Measurements from ENCODE around the gene TBCE.

TBCE gene

DNA sequence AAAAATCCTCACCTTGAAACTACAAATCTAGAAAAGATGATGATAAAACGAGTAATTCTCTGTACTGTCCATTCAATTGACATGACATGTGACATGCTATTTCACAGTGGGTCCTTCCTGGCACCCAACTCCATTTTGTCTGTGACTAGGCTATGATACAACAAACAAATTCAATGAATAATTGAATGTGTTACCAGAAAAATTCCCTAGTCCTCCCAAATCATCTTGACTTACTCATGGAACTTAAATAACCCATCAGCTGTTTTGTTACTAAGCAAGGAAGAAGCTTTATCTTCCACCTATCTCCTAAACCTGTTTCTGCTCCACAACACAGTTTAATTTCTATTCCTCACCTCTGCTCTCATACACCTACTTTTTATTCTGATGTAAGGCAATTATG lies 106.6 kb downstream of the TBCE start:
- Histone ChIP-seq H3K4me3 (ENCODE audit: low read depth in 1 of 2, low read length in 1 of 2) (no peak overlapping the region), H3K27ac (no peak overlapping the region), H3K27me3 (no peaks in the 10 kb centered on the region), H3K36me3 (no peaks in the 10 kb centered on the region), H3K9me3 (no peaks in the 10 kb centered on the region), H3K4me1 (ENCODE audit: control insufficient read depth in 1 of 2, insufficient read depth in 1 of 2, low read depth in 1 of 2, low read length in 1 of 2) (no peaks in the 10 kb centered on the region)
- TF ChIP-seq, protein P1, sequence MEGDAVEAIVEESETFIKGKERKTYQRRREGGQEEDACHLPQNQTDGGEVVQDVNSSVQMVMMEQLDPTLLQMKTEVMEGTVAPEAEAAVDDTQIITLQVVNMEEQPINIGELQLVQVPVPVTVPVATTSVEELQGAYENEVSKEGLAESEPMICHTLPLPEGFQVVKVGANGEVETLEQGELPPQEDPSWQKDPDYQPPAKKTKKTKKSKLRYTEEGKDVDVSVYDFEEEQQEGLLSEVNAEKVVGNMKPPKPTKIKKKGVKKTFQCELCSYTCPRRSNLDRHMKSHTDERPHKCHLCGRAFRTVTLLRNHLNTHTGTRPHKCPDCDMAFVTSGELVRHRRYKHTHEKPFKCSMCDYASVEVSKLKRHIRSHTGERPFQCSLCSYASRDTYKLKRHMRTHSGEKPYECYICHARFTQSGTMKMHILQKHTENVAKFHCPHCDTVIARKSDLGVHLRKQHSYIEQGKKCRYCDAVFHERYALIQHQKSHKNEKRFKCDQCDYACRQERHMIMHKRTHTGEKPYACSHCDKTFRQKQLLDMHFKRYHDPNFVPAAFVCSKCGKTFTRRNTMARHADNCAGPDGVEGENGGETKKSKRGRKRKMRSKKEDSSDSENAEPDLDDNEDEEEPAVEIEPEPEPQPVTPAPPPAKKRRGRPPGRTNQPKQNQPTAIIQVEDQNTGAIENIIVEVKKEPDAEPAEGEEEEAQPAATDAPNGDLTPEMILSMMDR (IDR thresholded peaks at IDR 0.05): no peak

DNA sequence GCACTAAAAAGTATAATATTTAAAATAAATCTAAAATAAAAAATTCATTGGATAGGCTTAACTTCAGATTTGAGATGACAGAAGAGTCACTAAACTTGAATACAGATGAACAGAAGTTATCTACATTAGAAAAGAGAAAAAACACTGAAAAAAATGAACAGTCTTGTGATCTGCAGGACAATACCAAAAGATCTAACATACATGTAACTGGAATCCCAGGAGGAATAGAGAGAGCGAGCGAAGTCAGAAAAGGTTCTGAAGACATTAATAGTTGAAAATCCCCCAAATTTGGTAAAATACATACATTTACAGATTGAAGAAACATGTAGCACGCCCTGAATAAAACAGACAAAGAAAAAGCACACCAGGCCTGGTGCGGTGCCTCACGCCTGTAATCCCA lies 115.9 kb downstream of the TBCE start:
- Histone ChIP-seq H3K27ac (no peak overlapping the region), H3K27me3 (no peaks in the 10 kb centered on the region), H3K4me3 (ENCODE audit: low read depth in 1 of 2, low read length in 1 of 2) (no peak overlapping the region), H3K4me1 (ENCODE audit: control insufficient read depth in 1 of 2, insufficient read depth in 1 of 2, low read depth in 1 of 2, low read length in 1 of 2) (no peaks in the 10 kb centered on the region), H3K36me3 (no peaks in the 10 kb centered on the region), H3K9me3 (no peaks in the 10 kb centered on the region)
- TF ChIP-seq, protein P1 (IDR thresholded peaks at IDR 0.05): no peak

DNA sequence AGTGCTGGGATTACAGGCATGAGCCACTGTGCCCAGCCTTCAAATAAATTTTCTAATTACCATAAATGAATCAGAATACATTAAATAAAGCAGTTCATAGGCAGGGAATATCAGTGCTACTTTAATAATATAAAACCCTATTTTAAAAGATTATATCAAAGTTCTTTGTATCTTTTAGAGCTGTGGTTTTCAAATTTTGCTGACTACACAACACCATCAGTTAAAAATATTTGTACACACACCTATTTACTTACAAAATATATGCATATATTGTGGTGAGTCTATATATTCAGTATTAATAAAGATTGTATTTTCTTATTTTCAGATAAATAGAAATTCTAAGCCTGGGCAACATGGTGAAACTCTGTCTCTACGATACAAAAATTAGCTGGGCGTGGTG lies 118.3 kb downstream of the TBCE start:
- H3K36me3 ChIP-seq: no peaks in the 10 kb centered on the region
- TF ChIP-seq, protein P1 (IDR thresholded peaks at IDR 0.05): no peak
- no peaks in the 10 kb centered on the region for H3K9me3 ChIP-seq

DNA sequence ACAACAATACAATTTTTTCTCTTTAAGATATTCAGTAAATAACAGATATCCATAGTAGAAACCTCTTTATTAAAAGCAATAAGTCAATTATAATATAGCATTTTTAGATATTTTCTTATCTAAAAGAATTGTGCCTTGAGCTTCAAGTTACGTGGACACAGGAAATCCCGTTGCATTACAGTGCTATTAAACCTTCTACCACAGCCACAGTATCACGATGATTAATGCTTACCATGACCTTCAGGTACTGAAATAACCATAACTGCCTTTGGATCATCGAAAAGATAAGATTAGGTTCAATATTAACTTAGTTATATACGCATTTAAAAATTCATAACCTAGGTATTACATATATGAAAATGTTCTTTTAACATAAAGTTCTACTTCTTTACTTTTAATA lies 119.1 kb downstream of the TBCE start:
- no peak overlapping the region for H3K27ac ChIP-seq
- no peaks in the 10 kb centered on the region for H3K27me3 ChIP-seq
- no peaks in the 10 kb centered on the region for H3K9me3 ChIP-seq
- no peaks in the 10 kb centered on the region for H3K36me3 ChIP-seq
- no peaks in the 10 kb centered on the region for H3K4me1 ChIP-seq (ENCODE audit: control insufficient read depth in 1 of 2, insufficient read depth in 1 of 2, low read depth in 1 of 2, low read length in 1 of 2)
- no peak overlapping the region for H3K4me3 ChIP-seq (ENCODE audit: low read depth in 1 of 2, low read length in 1 of 2)
- TF ChIP-seq, protein P1 (IDR thresholded peaks at IDR 0.05): no peak

More for the DNA sequence above, 118.3 kb downstream of the TBCE start:
- no peak overlapping the region for H3K4me3 ChIP-seq (ENCODE audit: low read depth in 1 of 2, low read length in 1 of 2)
- H3K27ac ChIP-seq: no peak overlapping the region
- no peaks in the 10 kb centered on the region for H3K4me1 ChIP-seq (ENCODE audit: control insufficient read depth in 1 of 2, insufficient read depth in 1 of 2, low read depth in 1 of 2, low read length in 1 of 2)
- H3K27me3 ChIP-seq: no peaks in the 10 kb centered on the region

DNA sequence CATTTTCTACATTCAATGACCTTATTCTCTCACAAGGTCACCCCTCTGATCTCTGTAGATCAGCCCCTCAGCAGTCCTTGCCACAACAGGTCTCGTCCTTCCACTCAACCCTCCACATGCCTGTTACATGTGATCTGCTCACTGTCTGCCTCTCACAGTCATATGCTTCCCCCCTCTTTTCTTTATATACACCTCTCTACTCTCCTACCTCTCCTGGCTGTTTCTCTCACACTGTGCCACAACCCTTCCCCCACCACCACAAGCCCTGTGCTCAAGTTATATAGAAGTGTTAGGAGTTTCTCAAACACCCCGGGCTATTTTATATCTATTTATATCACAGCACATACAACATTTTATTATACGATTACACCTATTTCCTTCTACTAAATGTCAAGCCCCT lies 124.4 kb downstream of the TBCE start:
- Histone ChIP-seq H3K9me3 (no peaks in the 10 kb centered on the region), H3K27me3 (no peaks in the 10 kb centered on the region), H3K27ac (no peak overlapping the region), H3K4me3 (ENCODE audit: low read depth in 1 of 2, low read length in 1 of 2) (no peak overlapping the region), H3K4me1 (ENCODE audit: control insufficient read depth in 1 of 2, insufficient read depth in 1 of 2, low read depth in 1 of 2, low read length in 1 of 2) (no peaks in the 10 kb centered on the region), H3K36me3 (no peaks in the 10 kb centered on the region)
- TF ChIP-seq, protein P1 (IDR thresholded peaks at IDR 0.05): no peak

DNA sequence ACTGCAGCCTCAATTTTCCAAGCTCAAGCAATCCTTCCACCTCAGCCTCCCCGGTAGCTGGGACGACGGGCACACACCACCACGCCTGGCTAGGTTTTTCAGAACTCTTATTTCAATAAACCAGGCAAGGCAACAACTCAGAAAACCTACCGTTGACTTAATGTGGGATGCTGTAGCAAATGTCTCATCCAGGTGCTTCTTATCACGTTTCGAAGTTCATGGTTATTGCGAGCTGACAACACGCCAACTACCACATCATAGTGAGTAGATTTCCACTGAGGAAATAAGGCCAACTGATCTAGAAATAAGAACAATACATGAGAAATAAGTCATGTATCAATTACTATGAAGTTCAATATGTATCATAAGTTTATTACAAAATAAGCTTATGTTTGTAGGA lies 127.3 kb downstream of the TBCE start:
- Histone ChIP-seq H3K27ac (no peak overlapping the region), H3K9me3 (no peaks in the 10 kb centered on the region), H3K27me3 (no peaks in the 10 kb centered on the region), H3K36me3 (no peaks in the 10 kb centered on the region), H3K4me1 (ENCODE audit: control insufficient read depth in 1 of 2, insufficient read depth in 1 of 2, low read depth in 1 of 2, low read length in 1 of 2) (no peaks in the 10 kb centered on the region), H3K4me3 (ENCODE audit: low read depth in 1 of 2, low read length in 1 of 2) (no peak overlapping the region)
- TF ChIP-seq, protein P1 (IDR thresholded peaks at IDR 0.05): no peak
